H9 (cell line): ENCODE measurements around the gene CTSE. TPM values are rescaled to one million over a fixed set of nuclear protein-coding genes. Genes with fewer than 3 reads are reported as not detected.

ENCODE experiments used
- DNase-seq: peaks from one replicate; pipeline ENCODE4 v3.0.0-alpha.2; 2017
- H2AFZ ChIP-seq: one replicate; pipeline ENCODE4 v1.6.1; 2013; ENCODE audit warnings: mild to moderate bottlenecking, low read length, control low read depth, moderate library complexity
- H2AK5ac ChIP-seq: 2 replicates; pipeline ENCODE4 v1.6.1; 2013; ENCODE audit warnings: low read length, control low read depth, mixed read lengths; ENCODE audit not compliant: insufficient read length
- H2BK120ac ChIP-seq: one replicate; pipeline ENCODE4 v1.6.1; 2013; ENCODE audit warnings: low read depth, mild to moderate bottlenecking, low read length, control low read depth, inconsistent platforms; ENCODE audit not compliant: poor library complexity, severe bottlenecking
- H2BK12ac ChIP-seq: 2 replicates; pipeline ENCODE4 v1.6.1; 2013; ENCODE audit warnings: low read length, control low read depth, mixed read lengths, low read depth; ENCODE audit not compliant: insufficient read length
- H2BK15ac ChIP-seq: 2 replicates; pipeline ENCODE4 v1.6.1; 2013; ENCODE audit warnings: low read depth, low read length, control low read depth
- H2BK20ac ChIP-seq: one replicate; pipeline ENCODE4 v1.6.1; 2013; ENCODE audit warnings: low read depth, mild to moderate bottlenecking, low read length, control low read depth, inconsistent platforms; ENCODE audit not compliant: poor library complexity, severe bottlenecking
- H2BK5ac ChIP-seq: 2 replicates; pipeline ENCODE4 v1.6.1; 2013; ENCODE audit warnings: low read length, control low read depth, mixed read lengths; ENCODE audit not compliant: insufficient read length
- H3K14ac ChIP-seq: 2 replicates; pipeline ENCODE4 v1.6.1; 2013; ENCODE audit warnings: low read length, control low read depth; ENCODE audit not compliant: insufficient read depth
- H3K18ac ChIP-seq: 2 replicates; pipeline ENCODE4 v1.6.1; 2013; ENCODE audit warnings: low read depth, mild to moderate bottlenecking, mixed read lengths, low read length, control low read depth; ENCODE audit not compliant: insufficient read length
- H3K23ac ChIP-seq: 2 replicates; pipeline ENCODE4 v1.6.1; 2013; ENCODE audit warnings: low read length, control low read depth, mixed read lengths, low read depth; ENCODE audit not compliant: insufficient read length
- H3K23me2 ChIP-seq: 2 replicates; pipeline ENCODE4 v1.6.1; 2013; ENCODE audit warnings: low read depth, mild to moderate bottlenecking, mixed read lengths, low read length, control low read depth; ENCODE audit not compliant: insufficient read length, poor library complexity, severe bottlenecking
- H3K27ac ChIP-seq: 2 replicates; pipeline ENCODE4 v1.5.1; 2013; ENCODE audit warnings: low read length, control low read depth, mixed read lengths, low read depth; ENCODE audit not compliant: insufficient read length
- H3K27me3 ChIP-seq: 2 replicates; pipeline ENCODE4 v1.6.1; 2013; ENCODE audit warnings: low read length, control low read depth, inconsistent platforms; ENCODE audit not compliant: insufficient read depth
- H3K4ac ChIP-seq: 2 replicates; pipeline ENCODE4 v1.6.1; 2013; ENCODE audit warnings: low read depth, mild to moderate bottlenecking, control low read depth, inconsistent platforms, low read length, moderate library complexity
- H3K4me1 ChIP-seq: 2 replicates; pipeline ENCODE4 v1.6.1; 2013; ENCODE audit warnings: low read length, control low read depth, inconsistent platforms; ENCODE audit not compliant: insufficient read depth
- H3K4me2 ChIP-seq: 2 replicates; pipeline ENCODE4 v1.6.1; 2013; ENCODE audit warnings: low read length, control low read depth, mixed read lengths; ENCODE audit not compliant: insufficient read length, insufficient read depth
- H3K56ac ChIP-seq: 2 replicates; pipeline ENCODE4 v1.6.1; 2013; ENCODE audit warnings: low read depth, mild to moderate bottlenecking, mixed read lengths, low read length, control low read depth; ENCODE audit not compliant: insufficient read length
- H3K79me1 ChIP-seq: 2 replicates; pipeline ENCODE4 v1.6.1; 2013; ENCODE audit warnings: low read depth, mild to moderate bottlenecking, moderate library complexity, low read length, control low read depth, inconsistent platforms; ENCODE audit not compliant: insufficient read depth, poor library complexity, severe bottlenecking
- H3K79me2 ChIP-seq: 2 replicates; pipeline ENCODE4 v1.6.1; 2013; ENCODE audit warnings: low read length, control low read depth, inconsistent platforms; ENCODE audit not compliant: insufficient read depth
- H3K9ac ChIP-seq: 2 replicates; pipeline ENCODE4 v1.6.1; 2013; ENCODE audit warnings: low read length, control low read depth, mixed read lengths; ENCODE audit not compliant: insufficient read length; ENCODE audit errors: extremely low read depth
- H3K9me3 ChIP-seq: one replicate; pipeline ENCODE4 v1.6.1; 2013; ENCODE audit warnings: low read depth, low read length, inconsistent platforms; ENCODE audit not compliant: control insufficient read depth
- H3T11ph ChIP-seq: one replicate; pipeline ENCODE4 v1.6.1; 2013; ENCODE audit warnings: mild to moderate bottlenecking, low read length, control low read depth, inconsistent platforms
- H4K20me1 ChIP-seq: one replicate; pipeline ENCODE4 v1.6.1; 2013; ENCODE audit not compliant: control insufficient read depth, insufficient read length, insufficient read depth
- H4K5ac ChIP-seq: 2 replicates; pipeline ENCODE4 v1.6.1; 2013; ENCODE audit warnings: low read depth, mild to moderate bottlenecking, mixed read lengths, low read length, control low read depth; ENCODE audit not compliant: insufficient read length
- H4K8ac ChIP-seq: replicated peaks from 2 replicates; pipeline ENCODE4 v1.6.1; 2013; ENCODE audit warnings: low read length, control low read depth, mixed read lengths, low read depth; ENCODE audit not compliant: insufficient read length
- H4K91ac ChIP-seq: 2 replicates; pipeline ENCODE4 v1.6.1; 2013; ENCODE audit warnings: low read depth, mild to moderate bottlenecking, moderate library complexity, mixed read lengths, low read length, control low read depth; ENCODE audit not compliant: insufficient read length
- H3K27ac Mint-ChIP-seq, 3 experiments: 2 replicates in 2 of 3; 3 replicates in 1 of 3; pipeline ENCODE4 v1.8.0; 2020 to 2021; ENCODE audit warnings: mixed read lengths in 3 of 3, mild to moderate bottlenecking in 1 of 3, moderate library complexity in 1 of 3
- H3K27me3 Mint-ChIP-seq: 2 replicates; pipeline ENCODE4 v1.8.0; 2021; ENCODE audit warnings: low read depth, mild to moderate bottlenecking, moderate library complexity, mixed read lengths
- H3K36me3 Mint-ChIP-seq, 3 experiments: 2 replicates in 2 of 3; 3 replicates in 1 of 3; pipeline ENCODE4 v1.8.0; 2020 to 2021; ENCODE audit warnings: low read depth in 3 of 3, mixed read lengths in 3 of 3; ENCODE audit not compliant: insufficient read depth in 1 of 3
- H3K4me1 Mint-ChIP-seq, 2 experiments: 2 replicates each; pipeline ENCODE4 v1.8.0; 2020; ENCODE audit warnings: mixed read lengths in 2 of 2
- H3K4me3 Mint-ChIP-seq, 2 experiments: 2 replicates in 1 of 2; 3 replicates in 1 of 2; pipeline ENCODE4 v1.8.0; 2020 to 2021; ENCODE audit warnings: mild to moderate bottlenecking in 2 of 2, mixed read lengths in 2 of 2, moderate library complexity in 1 of 2
- H3K9me3 Mint-ChIP-seq, 2 experiments: 2 replicates in 1 of 2; 3 replicates in 1 of 2; pipeline ENCODE4 v1.8.0; 2020; ENCODE audit warnings: mild to moderate bottlenecking in 2 of 2, mixed read lengths in 2 of 2, moderate library complexity in 1 of 2
- WGBS: extraction: QIAGEN DNeasy Blood & Tissue Kit; methylation state at CpG from one replicate; pipeline ENCODE4 v1.1.7; 2013; ENCODE audit warnings: missing lambda C conversion rate, low lambda C conversion rate, mixed read lengths; ENCODE audit not compliant: insufficient read length; ENCODE audit errors: extremely low coverage; 5-methylcytosine and 5-hydroxymethylcytosine counted together
- total RNA-seq: library from RNA; stranded (reverse); gene quantifications from 2 replicates; pipeline ENCODE4 v1.2.1, GENCODE V29; 2021
- TF ChIP-seq, protein P1 (sequence below): fragments of 200-600 bp; sonication (generic); conservative IDR thresholded peaks from 3 replicates; pipeline ENCODE4 v1.8.0; 2021; ENCODE audit warnings: antibody characterized with exemption, mild to moderate bottlenecking

CTSE gene
- total RNA-seq, 1 experiment from 2014 or later, result not detected

DNA sequence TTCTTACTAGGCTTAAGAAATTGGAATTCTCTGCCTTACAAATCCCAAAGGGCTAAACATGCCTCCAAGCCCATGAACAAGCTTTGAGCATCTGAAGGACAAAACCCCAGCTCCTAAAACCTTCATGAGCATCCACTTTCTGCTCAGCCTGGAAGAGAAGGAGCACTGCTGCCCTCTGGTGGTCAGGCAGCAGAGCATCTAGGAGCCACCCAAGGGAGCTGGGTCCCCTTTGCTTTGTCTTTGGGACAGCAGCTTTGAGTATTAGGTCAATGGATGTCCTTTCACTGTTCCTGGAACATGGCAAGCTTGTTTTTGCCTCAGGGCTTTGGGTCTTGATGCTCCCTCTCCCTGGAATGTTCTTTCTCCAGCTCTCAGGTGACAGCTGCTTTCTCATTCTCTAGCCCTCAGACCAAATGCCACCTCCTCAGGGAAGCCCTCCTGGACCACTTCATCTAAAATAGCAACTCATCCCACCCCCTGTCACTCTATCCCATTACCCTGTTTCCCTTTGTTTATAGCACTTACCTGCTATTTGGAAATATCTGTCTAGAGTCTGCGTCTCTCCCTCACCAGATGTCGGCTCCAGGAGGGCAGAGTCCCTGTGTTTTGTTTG lies 46.2 kb downstream of the CTSE start:
- no peaks in the 10 kb centered on the region for H3K4me1 ChIP-seq
- no peak overlapping the region for H3K18ac ChIP-seq
- H3K9me3 ChIP-seq, result no peaks in the 10 kb centered on the region
- H2BK5ac ChIP-seq, result no peak overlapping the region
- no peak overlapping the region for H2BK20ac ChIP-seq
- no CpG with 5 or more reads among the region's 2 CpGs for WGBS
- H3K79me2 ChIP-seq, result no peaks in the 10 kb centered on the region
- H3K56ac ChIP-seq, result no peak overlapping the region
- H4K91ac ChIP-seq, result no peak overlapping the region
- H3K27me3 ChIP-seq, result no peaks in the 10 kb centered on the region
- peak; percentile 79 for DNase-seq
- H3K23me2 ChIP-seq, result no peaks in the 10 kb centered on the region
- H2BK12ac ChIP-seq, result no peak overlapping the region
- H2BK120ac ChIP-seq, result no peak overlapping the region
- H2AK5ac ChIP-seq, result no peak overlapping the region
- no peak overlapping the region for H3T11ph ChIP-seq
- no peak overlapping the region for H3K27ac Mint-ChIP-seq
- H3K4me2 ChIP-seq, result no peak overlapping the region
- H3K9me3 Mint-ChIP-seq, result peaks cover 4 to 16% of the 10 kb centered on the region in 2 experiments; a peak in 3 of 5 replicates
- no peak overlapping the region for H4K8ac ChIP-seq
- H2BK15ac ChIP-seq, result no peak overlapping the region
- peaks cover 2% of the 10 kb centered on the region; the same call in 1 of the 2 replicates for H3K27me3 Mint-ChIP-seq
- no peak overlapping the region for H4K5ac ChIP-seq
- peaks cover 0 to 1% (median 0%) of the 10 kb centered on the region in 3 experiments; a peak in 3 of 7 replicates for H3K36me3 Mint-ChIP-seq
- no peak overlapping the region for H3K4ac ChIP-seq
- peaks cover 3% of the 10 kb centered on the region for H4K20me1 ChIP-seq
- peaks cover 0 to 8% of the 10 kb centered on the region in 2 experiments; a peak in 2 of 4 replicates for H3K4me1 Mint-ChIP-seq
- no peak overlapping the region for H3K27ac ChIP-seq
- H3K4me3 Mint-ChIP-seq, result no peak overlapping the region
- no peak overlapping the region for H3K9ac ChIP-seq
- H2AFZ ChIP-seq, result no peak overlapping the region
- TF ChIP-seq, protein P1, sequence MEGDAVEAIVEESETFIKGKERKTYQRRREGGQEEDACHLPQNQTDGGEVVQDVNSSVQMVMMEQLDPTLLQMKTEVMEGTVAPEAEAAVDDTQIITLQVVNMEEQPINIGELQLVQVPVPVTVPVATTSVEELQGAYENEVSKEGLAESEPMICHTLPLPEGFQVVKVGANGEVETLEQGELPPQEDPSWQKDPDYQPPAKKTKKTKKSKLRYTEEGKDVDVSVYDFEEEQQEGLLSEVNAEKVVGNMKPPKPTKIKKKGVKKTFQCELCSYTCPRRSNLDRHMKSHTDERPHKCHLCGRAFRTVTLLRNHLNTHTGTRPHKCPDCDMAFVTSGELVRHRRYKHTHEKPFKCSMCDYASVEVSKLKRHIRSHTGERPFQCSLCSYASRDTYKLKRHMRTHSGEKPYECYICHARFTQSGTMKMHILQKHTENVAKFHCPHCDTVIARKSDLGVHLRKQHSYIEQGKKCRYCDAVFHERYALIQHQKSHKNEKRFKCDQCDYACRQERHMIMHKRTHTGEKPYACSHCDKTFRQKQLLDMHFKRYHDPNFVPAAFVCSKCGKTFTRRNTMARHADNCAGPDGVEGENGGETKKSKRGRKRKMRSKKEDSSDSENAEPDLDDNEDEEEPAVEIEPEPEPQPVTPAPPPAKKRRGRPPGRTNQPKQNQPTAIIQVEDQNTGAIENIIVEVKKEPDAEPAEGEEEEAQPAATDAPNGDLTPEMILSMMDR, result peak; percentile 99
- no peak overlapping the region for H3K23ac ChIP-seq
- no peak overlapping the region for H3K14ac ChIP-seq
- H3K79me1 ChIP-seq, result no peaks in the 10 kb centered on the region
